CD8-positive, alpha-beta memory T cell (primary cell): Measurements from ENCODE around the gene PVALEF. TPM values are rescaled to one million over a fixed set of nuclear protein-coding genes. Genes with fewer than 3 reads are reported as not detected.

ENCODE experiments used
- CTCF ChIA-PET: fragments of 350-600 bp; sonication (Branson Sonifier 250); formaldehyde crosslinking; loops from one replicate; lab custom pipeline; 2021; ENCODE audit warnings: antibody characterized with exemption; lab: Charles Lee
- POLR2A ChIA-PET: fragments of 350-600 bp; sonication (Branson Sonifier 250); formaldehyde crosslinking; loops from one replicate; lab custom pipeline; 2021; ENCODE audit warnings: antibody characterized with exemption; lab: Charles Lee
- DNase-seq, 5 donors: peaks; one replicate each; pipeline versions ENCODE4 v3.0.0 to v3.0.0-alpha.2; 2020 to 2022; ENCODE audit warnings: mixed read lengths in 1 of 5
- H3K27ac ChIP-seq: one replicate; pipeline ENCODE4 v1.7.0; 2013; ENCODE audit warnings: low read depth, mild to moderate bottlenecking, low read length, moderate library complexity
- H3K27me3 ChIP-seq: 2 replicates; pipeline ENCODE4 v1.7.0; 2013; ENCODE audit warnings: low read length, mild to moderate bottlenecking; ENCODE audit not compliant: insufficient read depth, poor library complexity, severe bottlenecking
- H3K36me3 ChIP-seq: 2 replicates; pipeline ENCODE4 v1.7.0; 2013; ENCODE audit warnings: mild to moderate bottlenecking, low read length, moderate library complexity; ENCODE audit not compliant: insufficient read depth
- H3K4me1 ChIP-seq: 2 replicates; pipeline ENCODE4 v1.7.0; 2013; ENCODE audit warnings: mild to moderate bottlenecking, low read length, moderate library complexity; ENCODE audit not compliant: insufficient read depth
- H3K4me3 ChIP-seq: 2 replicates; pipeline ENCODE4 v1.7.0; 2013; ENCODE audit warnings: mild to moderate bottlenecking, low read length
- H3K9me3 ChIP-seq: 2 replicates; pipeline ENCODE4 v1.7.0; 2013; ENCODE audit warnings: mild to moderate bottlenecking, low read length
- H3K27ac Mint-ChIP-seq, 8 donors: one replicate each; pipeline ENCODE4 v1.8.0; 2020 to 2021; ENCODE audit warnings: mixed read lengths in 8 of 8, mild to moderate bottlenecking in 6 of 8, inconsistent platforms in 3 of 8, moderate library complexity in 3 of 8
- H3K27me3 Mint-ChIP-seq, 2 donors: one replicate each; pipeline ENCODE4 v1.8.0; 2020 to 2021; ENCODE audit warnings: mixed read lengths in 2 of 2, mild to moderate bottlenecking in 1 of 2, moderate library complexity in 1 of 2
- H3K36me3 Mint-ChIP-seq, 3 donors: one replicate each; pipeline ENCODE4 v1.8.0; 2020 to 2021; ENCODE audit warnings: mixed read lengths in 3 of 3, inconsistent platforms in 1 of 3, mild to moderate bottlenecking in 1 of 3
- H3K4me1 Mint-ChIP-seq, 3 donors: one replicate each; pipeline ENCODE4 v1.8.0; 2020 to 2021; ENCODE audit warnings: mixed read lengths in 3 of 3, inconsistent platforms in 1 of 3, mild to moderate bottlenecking in 1 of 3
- H3K4me3 Mint-ChIP-seq, 7 donors: one replicate each; pipeline ENCODE4 v1.8.0; 2020 to 2021; ENCODE audit warnings: mixed read lengths in 7 of 7, mild to moderate bottlenecking in 6 of 7, moderate library complexity in 4 of 7, inconsistent platforms in 2 of 7
- H3K9me3 Mint-ChIP-seq, 5 donors: one replicate each; pipeline ENCODE4 v1.8.0; 2020 to 2022; ENCODE audit warnings: mixed read lengths in 5 of 5, mild to moderate bottlenecking in 3 of 5, moderate library complexity in 2 of 5, inconsistent platforms in 1 of 5
- polyA plus RNA-seq: library from polyadenylated mRNA; unstranded; fragments of 300-500 nt; fragmentation: Illumina TruSeq; gene quantifications from one replicate; pipeline ENCODE4 v1.2.3, GENCODE V29; 2021
- total RNA-seq, 2 experiments: library from RNA; stranded (reverse); gene quantifications; one replicate each; pipeline ENCODE4 v1.2.3, GENCODE V29; 2021

The PVALEF gene
- total and polyA plus RNA-seq, 3 experiments from 2014 or later, result not detected

DNA sequence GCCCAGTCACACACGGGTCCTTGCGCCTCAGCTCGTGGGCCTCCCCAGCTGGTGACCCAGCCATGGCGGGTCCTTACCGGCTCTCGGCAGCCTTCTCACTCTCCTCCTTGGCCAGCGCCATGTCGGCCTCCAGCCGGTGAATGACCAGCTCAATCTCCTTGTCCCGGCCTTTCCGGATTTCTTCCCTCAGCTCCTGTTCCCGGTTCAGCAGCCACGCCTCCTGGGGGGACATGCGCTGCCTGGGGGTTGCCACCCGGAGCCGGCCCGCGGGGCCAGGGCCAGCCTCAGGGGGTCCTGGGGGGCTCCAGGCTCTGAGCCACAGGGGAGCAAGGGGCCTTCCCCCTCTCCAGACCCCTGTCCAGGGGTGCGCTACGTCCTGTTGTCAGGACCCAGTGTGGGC, 25.8 kb downstream of the PVALEF start:
- Mint-ChIP-seq H3K36me3 (no peaks in the 10 kb centered on the region), H3K27me3 (no peaks in the 10 kb centered on the region), H3K4me1 (no peaks in the 10 kb centered on the region), H3K4me3 (no peak overlapping the region), H3K27ac (no peak overlapping the region), H3K9me3 (no peaks in the 10 kb centered on the region)
- no peaks in the 10 kb centered on the region for H3K9me3 ChIP-seq
- H3K4me3 ChIP-seq, result no peak overlapping the region
- no peak overlapping the region for H3K27ac ChIP-seq
- POLR2A ChIA-PET, result no interaction called here
- H3K4me1 ChIP-seq, result no peaks in the 10 kb centered on the region
- H3K27me3 ChIP-seq, result no peaks in the 10 kb centered on the region
- DNase-seq, result no peak
- no peaks in the 10 kb centered on the region for H3K36me3 ChIP-seq
- CTCF ChIA-PET, result no interaction called here

DNA sequence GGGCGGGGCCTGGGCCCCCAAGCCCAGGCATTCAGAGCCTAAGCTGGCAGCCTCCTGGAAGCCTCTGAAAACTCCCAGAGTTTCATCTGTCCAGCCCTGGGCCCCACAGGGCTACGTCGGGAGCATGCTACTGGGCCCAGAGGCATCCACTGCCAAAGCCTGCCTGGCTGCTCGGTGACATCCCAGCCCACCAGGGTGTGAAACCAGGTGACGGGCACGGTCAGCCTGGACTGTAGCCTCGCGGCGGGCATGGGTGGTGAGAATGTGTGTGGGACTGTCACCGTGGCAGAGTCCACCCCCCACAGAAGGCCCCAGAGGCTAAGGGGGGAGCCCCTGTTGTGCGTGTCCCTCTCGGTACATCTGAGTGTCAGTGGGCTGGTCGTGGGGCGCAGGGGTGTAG, 26.3 kb downstream of the PVALEF start:
- Mint-ChIP-seq H3K9me3 (no peaks in the 10 kb centered on the region), H3K36me3 (no peaks in the 10 kb centered on the region), H3K27me3 (no peaks in the 10 kb centered on the region), H3K4me3 (no peak overlapping the region), H3K4me1 (no peaks in the 10 kb centered on the region), H3K27ac (no peak overlapping the region)
- H3K36me3 ChIP-seq, result no peaks in the 10 kb centered on the region
- H3K4me1 ChIP-seq, result no peaks in the 10 kb centered on the region
- no peaks in the 10 kb centered on the region for H3K9me3 ChIP-seq
- H3K4me3 ChIP-seq, result no peak overlapping the region
- POLR2A ChIA-PET, result no interaction called here
- no peaks in the 10 kb centered on the region for H3K27me3 ChIP-seq
- CTCF ChIA-PET, result no interaction called here
- no peak for DNase-seq
- no peak overlapping the region for H3K27ac ChIP-seq

DNA sequence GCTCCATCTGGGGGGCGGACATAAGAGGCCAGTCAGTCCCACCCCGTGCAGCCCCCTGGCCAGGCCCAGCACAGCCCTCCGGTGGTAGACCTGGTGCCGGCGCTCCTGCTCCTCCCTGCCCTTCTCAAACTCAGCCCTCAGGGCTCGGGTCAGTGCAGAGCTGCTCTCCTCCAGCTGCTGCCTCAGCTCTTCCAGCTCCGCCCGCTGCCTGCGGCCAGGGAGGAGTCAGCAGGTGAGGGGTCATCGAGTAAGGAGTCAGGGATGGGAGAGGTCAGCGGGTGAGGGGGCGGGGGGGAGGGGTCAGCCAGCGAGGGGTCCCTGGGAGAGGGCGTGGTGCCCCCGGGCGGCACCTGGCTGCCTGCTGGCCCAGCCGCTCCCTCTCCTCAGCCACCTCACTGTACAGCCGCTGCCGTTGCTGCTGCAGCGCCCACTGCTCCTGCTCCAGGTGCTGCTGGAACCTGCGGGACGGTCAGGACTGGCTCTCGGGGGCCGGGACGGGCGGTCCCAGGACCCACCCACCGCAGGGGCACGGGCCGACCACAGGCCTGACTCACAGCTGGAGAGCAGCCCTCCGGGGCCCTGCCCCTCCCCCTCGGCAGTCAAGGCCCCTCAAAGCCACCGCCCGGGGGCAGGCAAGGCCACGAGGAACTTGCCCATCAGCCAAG, 27.2 kb downstream of the PVALEF start:
- Histone ChIP-seq H3K4me1 (no peaks in the 10 kb centered on the region), H3K27me3 (no peaks in the 10 kb centered on the region), H3K4me3 (no peak overlapping the region), H3K27ac (no peak overlapping the region), H3K36me3 (no peaks in the 10 kb centered on the region), H3K9me3 (no peaks in the 10 kb centered on the region)
- Mint-ChIP-seq H3K36me3 (no peaks in the 10 kb centered on the region), H3K9me3 (no peaks in the 10 kb centered on the region), H3K27ac (no peak overlapping the region), H3K4me1 (no peaks in the 10 kb centered on the region), H3K4me3 (no peak overlapping the region), H3K27me3 (no peaks in the 10 kb centered on the region)
- POLR2A ChIA-PET, result no interaction called here
- CTCF ChIA-PET, result no interaction called here
- DNase-seq, result no peak

DNA sequence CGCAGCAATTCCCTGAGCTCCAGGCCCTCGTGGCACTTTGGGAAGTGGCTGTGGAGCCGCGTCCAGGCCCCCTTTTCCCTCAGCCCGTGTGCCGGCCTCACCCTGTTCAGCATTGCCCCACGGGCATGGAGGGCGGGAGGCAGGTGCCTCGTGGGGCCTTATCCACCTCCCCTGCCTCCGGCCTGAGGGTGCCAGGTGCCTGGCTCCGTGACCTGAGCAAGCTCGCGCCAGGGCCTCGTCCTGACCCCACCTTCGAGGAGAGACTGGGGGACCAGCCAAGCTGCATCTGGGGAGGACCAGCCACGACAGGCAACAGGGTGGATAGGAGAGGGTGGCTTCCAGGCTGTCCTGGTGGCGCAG, 27.7 kb downstream of the PVALEF start:
- no peak overlapping the region for H3K27ac ChIP-seq
- CTCF ChIA-PET, result no interaction called here
- H3K4me1 ChIP-seq, result no peaks in the 10 kb centered on the region
- H3K9me3 ChIP-seq, result no peaks in the 10 kb centered on the region
- H3K27ac Mint-ChIP-seq, result no peak overlapping the region
- H3K4me3 ChIP-seq, result no peak overlapping the region
- POLR2A ChIA-PET, result no interaction called here
- H3K36me3 ChIP-seq, result no peaks in the 10 kb centered on the region
- no peak for DNase-seq
- peaks cover 0 to 1% (median 0%) of the 10 kb centered on the region in 3 donors for H3K36me3 Mint-ChIP-seq
- no peaks in the 10 kb centered on the region for H3K4me1 Mint-ChIP-seq
- H3K9me3 Mint-ChIP-seq, result no peaks in the 10 kb centered on the region
- no peak overlapping the region for H3K4me3 Mint-ChIP-seq
- H3K27me3 Mint-ChIP-seq, result no peaks in the 10 kb centered on the region
- H3K27me3 ChIP-seq, result no peaks in the 10 kb centered on the region

DNA sequence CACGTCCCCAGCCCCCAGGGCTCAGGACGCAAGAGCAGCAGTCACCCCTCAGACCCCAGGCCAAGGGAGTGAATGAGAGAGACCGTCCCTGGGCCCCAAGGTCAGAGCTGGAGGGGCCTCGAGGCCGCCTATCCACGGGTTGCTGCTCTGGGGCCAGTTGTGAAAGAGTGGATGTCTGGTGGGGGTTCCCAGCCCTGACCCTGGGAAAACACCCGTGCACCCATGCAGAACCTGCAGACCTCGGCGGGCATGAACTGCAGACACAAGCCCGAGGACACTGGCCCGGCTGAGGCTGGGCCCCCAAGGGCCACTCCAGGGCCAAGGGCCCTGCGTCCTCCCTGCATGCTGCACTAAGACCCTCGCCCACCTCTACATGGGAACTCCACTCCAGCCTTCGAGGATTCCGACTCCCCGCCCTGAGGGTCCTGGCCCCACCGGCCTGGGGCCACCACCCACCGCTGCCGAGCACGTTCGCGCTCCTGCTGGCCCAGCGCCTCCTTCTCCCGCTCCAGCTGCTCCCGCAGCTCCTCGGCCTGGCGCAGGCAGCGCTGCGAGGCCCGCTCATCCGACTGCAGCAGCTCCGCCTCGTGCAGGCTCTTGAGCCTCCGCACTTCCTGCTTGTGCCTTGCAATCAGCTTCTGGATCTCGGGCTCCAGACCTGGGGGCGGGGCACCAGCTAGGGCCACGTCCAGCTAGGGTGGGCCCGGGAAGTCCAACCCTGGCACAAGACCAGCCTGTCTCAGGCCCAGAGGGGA, 28.3 kb downstream of the PVALEF start:
- DNase-seq, result no peak
- no peaks in the 10 kb centered on the region for H3K36me3 ChIP-seq
- no peak overlapping the region for H3K4me3 ChIP-seq
- POLR2A ChIA-PET, result no interaction called here
- Mint-ChIP-seq H3K4me3 (no peak overlapping the region), H3K4me1 (no peaks in the 10 kb centered on the region), H3K9me3 (no peaks in the 10 kb centered on the region), H3K27me3 (no peaks in the 10 kb centered on the region), H3K27ac (no peak overlapping the region), H3K36me3 (peaks cover 0 to 4% (median 0%) of the 10 kb centered on the region in 3 donors)
- CTCF ChIA-PET, result no interaction called here
- H3K9me3 ChIP-seq, result no peaks in the 10 kb centered on the region
- no peaks in the 10 kb centered on the region for H3K27me3 ChIP-seq
- no peak overlapping the region for H3K27ac ChIP-seq
- no peaks in the 10 kb centered on the region for H3K4me1 ChIP-seq

DNA sequence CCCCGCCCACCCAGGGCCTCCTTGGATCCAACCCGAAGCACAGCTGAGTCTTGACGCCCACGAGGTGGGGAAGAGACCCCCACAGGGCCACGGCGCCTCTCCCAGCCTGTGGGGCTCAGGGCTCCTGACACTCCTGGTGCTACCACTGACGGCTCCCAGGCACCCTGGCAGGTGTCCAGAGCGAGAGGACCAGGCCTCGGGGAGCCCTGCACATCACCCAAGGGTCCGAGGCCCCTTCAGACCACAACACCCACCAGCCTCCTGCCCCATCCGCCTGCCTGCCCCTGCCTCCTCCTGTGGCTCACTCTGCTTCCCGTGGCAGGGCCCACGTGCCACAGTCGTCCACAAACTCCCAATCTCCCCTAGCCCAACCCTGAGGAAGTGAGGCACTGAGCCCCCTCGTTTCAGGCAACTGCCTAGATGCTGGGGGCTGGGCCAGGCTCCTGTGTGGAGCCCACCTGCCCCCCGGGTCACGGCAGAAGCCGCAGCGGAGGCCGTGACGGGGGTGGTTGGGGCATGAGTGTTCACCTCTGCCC, 29.0 kb downstream of the PVALEF start:
- H3K4me3 Mint-ChIP-seq, result no peak overlapping the region

DNA sequence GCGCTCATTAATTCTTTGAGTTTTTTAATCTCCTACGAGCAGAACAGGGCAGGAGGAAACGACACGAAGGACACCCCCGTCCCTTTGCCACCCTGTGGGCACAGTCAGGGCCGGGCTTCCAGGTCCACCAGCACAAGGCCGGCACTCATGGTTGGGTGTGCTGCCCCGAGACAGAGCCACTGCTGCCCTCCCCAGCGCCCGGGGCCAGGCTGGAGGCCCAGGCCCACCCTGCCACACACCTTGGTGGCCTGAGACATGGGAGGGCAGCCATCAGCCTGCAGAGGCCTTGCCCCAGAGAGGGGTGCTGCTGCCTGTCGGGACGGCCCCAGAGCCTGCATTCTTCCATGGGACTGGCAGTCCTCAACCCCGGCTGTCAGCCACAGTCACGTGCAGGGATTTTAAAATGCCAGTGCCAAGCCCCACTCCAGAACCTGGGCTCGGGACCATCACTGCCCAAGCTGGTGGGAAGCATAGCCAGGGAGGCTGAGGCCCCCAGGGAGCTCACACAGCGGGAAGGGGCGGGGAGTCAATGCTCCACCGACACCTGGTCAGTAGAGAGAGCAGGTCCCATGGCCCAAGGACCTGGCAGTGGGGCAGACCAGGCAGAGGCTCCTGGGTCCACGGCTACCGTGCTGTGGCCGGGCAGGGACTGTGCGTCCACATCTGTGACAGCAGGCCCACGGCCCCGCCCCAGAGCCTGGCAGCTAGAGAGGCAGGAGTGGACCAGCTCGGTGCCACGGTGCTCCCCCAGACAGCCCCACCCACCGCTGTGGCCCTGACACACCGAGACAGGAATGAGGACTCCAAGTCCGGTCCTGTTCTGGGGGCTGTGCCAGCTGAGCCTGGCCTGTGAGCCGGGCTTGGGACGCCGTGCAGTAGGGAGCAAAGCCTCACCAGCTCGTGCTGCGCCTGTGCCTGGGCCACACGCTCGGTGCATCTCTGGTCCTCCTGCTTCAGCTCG, 29.9 kb downstream of the PVALEF start:
- H3K4me1 ChIP-seq, result no peaks in the 10 kb centered on the region
- Mint-ChIP-seq H3K4me3 (no peak overlapping the region), H3K27ac (no peak overlapping the region), H3K4me1 (no peaks in the 10 kb centered on the region), H3K36me3 (peaks cover 0 to 5% (median 0%) of the 10 kb centered on the region in 3 donors), H3K27me3 (no peaks in the 10 kb centered on the region), H3K9me3 (no peaks in the 10 kb centered on the region)
- POLR2A ChIA-PET, result no interaction called here
- CTCF ChIA-PET, result no interaction called here
- DNase-seq, result no peak
- H3K36me3 ChIP-seq, result no peaks in the 10 kb centered on the region
- no peaks in the 10 kb centered on the region for H3K27me3 ChIP-seq
- H3K9me3 ChIP-seq, result no peaks in the 10 kb centered on the region
- H3K27ac ChIP-seq, result no peak overlapping the region
- no peak overlapping the region for H3K4me3 ChIP-seq

More for the DNA sequence above, 29.0 kb downstream of the PVALEF start:
- H3K27ac Mint-ChIP-seq, result no peak overlapping the region
- no peaks in the 10 kb centered on the region for H3K4me1 Mint-ChIP-seq
- Histone ChIP-seq H3K27ac (no peak overlapping the region), H3K4me3 (no peak overlapping the region), H3K36me3 (no peaks in the 10 kb centered on the region), H3K4me1 (no peaks in the 10 kb centered on the region), H3K27me3 (no peaks in the 10 kb centered on the region), H3K9me3 (no peaks in the 10 kb centered on the region)
- CTCF ChIA-PET, result no interaction called here
- H3K9me3 Mint-ChIP-seq, result no peaks in the 10 kb centered on the region
- H3K36me3 Mint-ChIP-seq, result peaks cover 0 to 5% (median 0%) of the 10 kb centered on the region in 3 donors
- no peaks in the 10 kb centered on the region for H3K27me3 Mint-ChIP-seq
- DNase-seq, result no peak
- POLR2A ChIA-PET, result no interaction called here
